ENCODE data around the gene DNAI1. TPM values are rescaled to one million over a fixed set of nuclear protein-coding genes. Genes with fewer than 3 reads are reported as not detected.

Gene DNAI1
- total and polyA plus RNA-seq, 2 of the 13 experiments (the other 11 are each of a cell fraction or from before 2014, with no cell fraction given): not detected

GRCh38 chr9:34493972-34494535, 35.4 kb downstream of the DNAI1 start (continued):
- TF ChIP-seq ZNF770 (CRISPR knock-in tag; IDR thresholded peaks at IDR 0.05): no peak
- TF ChIP-seq GABPB1 (CRISPR knock-in tag; IDR thresholded peaks at IDR 0.05): no peak
- no peak for TF ChIP-seq SUZ12 (IDR thresholded peaks at IDR 0.05; ENCODE audit: low read depth, low read length)
- TF ChIP-seq SYNCRIP (IDR thresholded peaks at IDR 0.05; ENCODE audit: insufficient read depth, low read depth, low read length): no peak
- no peak for TF ChIP-seq THAP7 (CRISPR knock-in tag; IDR thresholded peaks at IDR 0.05)
- TF ChIP-seq ZNF557 (CRISPR knock-in tag; IDR thresholded peaks at IDR 0.05): no peak
- TF ChIP-seq SALL1 (CRISPR knock-in tag; IDR thresholded peaks at IDR 0.05): peak; percentile 65
- TF ChIP-seq BORCS8-MEF2B (CRISPR knock-in tag; IDR thresholded peaks at IDR 0.05): 0 out of 2 replicates have a peak, but pooled peaks have one; percentile 58
- TF ChIP-seq MAZ (IDR thresholded peaks at IDR 0.05; ENCODE audit: borderline replicate concordance, low read depth, low read length): no peak
- no peak for TF ChIP-seq MAZ (CRISPR knock-in tag; IDR thresholded peaks at IDR 0.05; ENCODE audit: low read depth)
- no peak for TF ChIP-seq HCFC1 (IDR thresholded peaks at IDR 0.05; ENCODE audit: low read depth, low read length)
- no peak for TF ChIP-seq NFAT5 (CRISPR knock-in tag; IDR thresholded peaks at IDR 0.05)
- no peak for TF ChIP-seq ZNF776 (CRISPR knock-in tag; IDR thresholded peaks at IDR 0.05)
- 0 out of 2 replicates have a peak, but pooled peaks have one; percentile 70 for TF ChIP-seq SMAD3 (CRISPR knock-in tag; IDR thresholded peaks at IDR 0.05)
- no peak for TF ChIP-seq ZNF143 (CRISPR knock-in tag; IDR thresholded peaks at IDR 0.05)
- 0 out of 2 replicates have a peak, but pooled peaks have one; percentile 54 for TF ChIP-seq ZBTB25 (CRISPR knock-in tag; IDR thresholded peaks at IDR 0.05)
- no peak for TF ChIP-seq NPAS2 (CRISPR knock-in tag; IDR thresholded peaks at IDR 0.05; ENCODE audit: borderline replicate concordance)
- no peak for TF ChIP-seq KDM5B (CRISPR knock-in tag; IDR thresholded peaks at IDR 0.05; ENCODE audit: borderline replicate concordance)
- TF ChIP-seq ZKSCAN1 (IDR thresholded peaks at IDR 0.05; ENCODE audit: low read length): no peak
- no peak for TF ChIP-seq HES4 (CRISPR knock-in tag; IDR thresholded peaks at IDR 0.05; ENCODE audit: borderline replicate concordance)
- TF ChIP-seq ARNTL (CRISPR knock-in tag; IDR thresholded peaks at IDR 0.05): no peak

Data from HepG2 (cell line).